ENCODE data around the gene COL1A1. TPM values are rescaled to one million over a fixed set of nuclear protein-coding genes. Genes with fewer than 3 reads are reported as not detected.

The COL1A1 gene
- total and polyA plus RNA-seq, 2 of the 13 experiments (the other 11 are each of a cell fraction or from before 2014, with no cell fraction given), result 0.05 TPM; not detected in 1

DNA sequence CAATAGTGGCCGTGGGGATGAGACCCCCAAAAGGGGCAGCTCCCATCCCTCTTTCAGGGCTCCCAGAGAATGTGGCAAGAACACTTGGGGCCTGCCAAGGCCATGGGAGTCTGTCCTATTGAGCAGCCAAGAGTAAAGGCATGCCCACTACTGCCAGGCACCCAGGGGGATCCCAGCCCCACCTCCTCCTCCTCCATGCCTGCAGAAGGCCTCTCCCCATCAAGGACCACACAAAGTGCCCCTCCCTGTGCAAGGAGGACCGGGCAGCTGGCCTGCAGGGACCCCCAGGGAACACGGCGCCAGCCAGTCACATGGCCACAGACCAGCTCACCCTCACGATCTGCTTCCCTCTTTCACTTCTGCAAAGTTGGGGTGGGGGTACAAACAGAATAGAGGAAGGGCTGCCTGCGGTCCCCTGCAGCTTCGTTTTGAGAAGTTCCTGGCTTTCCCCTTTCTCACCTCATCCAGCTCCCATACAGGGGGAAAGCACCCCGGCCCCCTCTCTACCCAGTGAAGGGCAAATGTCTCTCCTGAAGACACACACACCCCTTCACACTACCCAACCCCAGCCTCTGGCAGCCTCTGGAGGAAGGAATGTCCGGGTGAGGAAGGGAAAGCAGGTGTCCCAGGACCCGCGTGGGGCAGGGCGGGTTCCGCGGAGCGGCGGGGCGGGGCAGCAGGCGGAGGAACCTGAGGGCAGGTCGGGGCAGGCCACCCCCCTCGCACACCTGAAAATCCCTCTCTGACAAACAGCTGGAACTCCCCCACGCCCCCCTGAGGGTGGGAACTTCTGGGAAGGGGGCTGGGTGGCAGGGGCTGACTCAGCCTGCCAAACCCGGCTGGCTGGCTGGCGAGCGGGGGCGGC, 53.0 kb downstream of the COL1A1 start (continued):
- TF ChIP-seq, protein P1, sequence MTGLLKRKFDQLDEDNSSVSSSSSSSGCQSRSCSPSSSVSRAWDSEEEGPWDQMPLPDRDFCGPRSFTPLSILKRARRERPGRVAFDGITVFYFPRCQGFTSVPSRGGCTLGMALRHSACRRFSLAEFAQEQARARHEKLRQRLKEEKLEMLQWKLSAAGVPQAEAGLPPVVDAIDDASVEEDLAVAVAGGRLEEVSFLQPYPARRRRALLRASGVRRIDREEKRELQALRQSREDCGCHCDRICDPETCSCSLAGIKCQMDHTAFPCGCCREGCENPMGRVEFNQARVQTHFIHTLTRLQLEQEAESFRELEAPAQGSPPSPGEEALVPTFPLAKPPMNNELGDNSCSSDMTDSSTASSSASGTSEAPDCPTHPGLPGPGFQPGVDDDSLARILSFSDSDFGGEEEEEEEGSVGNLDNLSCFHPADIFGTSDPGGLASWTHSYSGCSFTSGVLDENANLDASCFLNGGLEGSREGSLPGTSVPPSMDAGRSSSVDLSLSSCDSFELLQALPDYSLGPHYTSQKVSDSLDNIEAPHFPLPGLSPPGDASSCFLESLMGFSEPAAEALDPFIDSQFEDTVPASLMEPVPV (CRISPR knock-in tag; IDR thresholded peaks at IDR 0.05), result no peak
- TF ChIP-seq, protein P2, sequence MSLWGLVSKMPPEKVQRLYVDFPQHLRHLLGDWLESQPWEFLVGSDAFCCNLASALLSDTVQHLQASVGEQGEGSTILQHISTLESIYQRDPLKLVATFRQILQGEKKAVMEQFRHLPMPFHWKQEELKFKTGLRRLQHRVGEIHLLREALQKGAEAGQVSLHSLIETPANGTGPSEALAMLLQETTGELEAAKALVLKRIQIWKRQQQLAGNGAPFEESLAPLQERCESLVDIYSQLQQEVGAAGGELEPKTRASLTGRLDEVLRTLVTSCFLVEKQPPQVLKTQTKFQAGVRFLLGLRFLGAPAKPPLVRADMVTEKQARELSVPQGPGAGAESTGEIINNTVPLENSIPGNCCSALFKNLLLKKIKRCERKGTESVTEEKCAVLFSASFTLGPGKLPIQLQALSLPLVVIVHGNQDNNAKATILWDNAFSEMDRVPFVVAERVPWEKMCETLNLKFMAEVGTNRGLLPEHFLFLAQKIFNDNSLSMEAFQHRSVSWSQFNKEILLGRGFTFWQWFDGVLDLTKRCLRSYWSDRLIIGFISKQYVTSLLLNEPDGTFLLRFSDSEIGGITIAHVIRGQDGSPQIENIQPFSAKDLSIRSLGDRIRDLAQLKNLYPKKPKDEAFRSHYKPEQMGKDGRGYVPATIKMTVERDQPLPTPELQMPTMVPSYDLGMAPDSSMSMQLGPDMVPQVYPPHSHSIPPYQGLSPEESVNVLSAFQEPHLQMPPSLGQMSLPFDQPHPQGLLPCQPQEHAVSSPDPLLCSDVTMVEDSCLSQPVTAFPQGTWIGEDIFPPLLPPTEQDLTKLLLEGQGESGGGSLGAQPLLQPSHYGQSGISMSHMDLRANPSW (CRISPR knock-in tag; IDR thresholded peaks at IDR 0.05; ENCODE audit: borderline replicate concordance), result no peak
- TF ChIP-seq IKZF4 (CRISPR knock-in tag; IDR thresholded peaks at IDR 0.05; ENCODE audit: borderline replicate concordance, low read depth, not compliant biosample characterization) (no peak), SP140L (CRISPR knock-in tag; IDR thresholded peaks at IDR 0.05; ENCODE audit: borderline replicate concordance) (no peak), CBFB (CRISPR knock-in tag; IDR thresholded peaks at IDR 0.05) (no peak), KLF15 (CRISPR knock-in tag; IDR thresholded peaks at IDR 0.05; ENCODE audit: borderline replicate concordance) (no peak), YEATS2 (CRISPR knock-in tag; IDR thresholded peaks at IDR 0.05; ENCODE audit: borderline replicate concordance) (no peak), SSRP1 (CRISPR knock-in tag; IDR thresholded peaks at IDR 0.05) (no peak), ZNF563 (CRISPR knock-in tag; IDR thresholded peaks at IDR 0.05) (no peak), MEF2D (CRISPR knock-in tag; IDR thresholded peaks at IDR 0.05) (0 out of 2 replicates have a peak, but pooled peaks have one; percentile 20), ZNF20 (CRISPR knock-in tag; IDR thresholded peaks at IDR 0.05) (no peak), KMT2A (CRISPR knock-in tag; IDR thresholded peaks at IDR 0.05) (no peak), PPARG (CRISPR knock-in tag; conservative IDR thresholded peaks at IDR 0.05) (no peak), RFX5 (IDR thresholded peaks at IDR 0.05; ENCODE audit: low read depth, low read length) (no peak), ZNF460 (CRISPR knock-in tag; IDR thresholded peaks at IDR 0.05; ENCODE audit: borderline replicate concordance) (no peak), ZNF253 (CRISPR knock-in tag; IDR thresholded peaks at IDR 0.05; ENCODE audit: borderline replicate concordance) (no peak), SP4 (CRISPR knock-in tag; IDR thresholded peaks at IDR 0.05) (peak; percentile 28; the same call in 1 of the 2 replicates), ZNF614 (CRISPR knock-in tag; IDR thresholded peaks at IDR 0.05; ENCODE audit: borderline replicate concordance) (no peak), ZNF839 (CRISPR knock-in tag; IDR thresholded peaks at IDR 0.05; ENCODE audit: borderline replicate concordance) (no peak), NR2C2 (CRISPR knock-in tag; IDR thresholded peaks at IDR 0.05; ENCODE audit: borderline replicate concordance) (no peak), ZFAT (CRISPR knock-in tag; conservative IDR thresholded peaks at IDR 0.05) (no peak)
- TF ChIP-seq, protein P3, sequence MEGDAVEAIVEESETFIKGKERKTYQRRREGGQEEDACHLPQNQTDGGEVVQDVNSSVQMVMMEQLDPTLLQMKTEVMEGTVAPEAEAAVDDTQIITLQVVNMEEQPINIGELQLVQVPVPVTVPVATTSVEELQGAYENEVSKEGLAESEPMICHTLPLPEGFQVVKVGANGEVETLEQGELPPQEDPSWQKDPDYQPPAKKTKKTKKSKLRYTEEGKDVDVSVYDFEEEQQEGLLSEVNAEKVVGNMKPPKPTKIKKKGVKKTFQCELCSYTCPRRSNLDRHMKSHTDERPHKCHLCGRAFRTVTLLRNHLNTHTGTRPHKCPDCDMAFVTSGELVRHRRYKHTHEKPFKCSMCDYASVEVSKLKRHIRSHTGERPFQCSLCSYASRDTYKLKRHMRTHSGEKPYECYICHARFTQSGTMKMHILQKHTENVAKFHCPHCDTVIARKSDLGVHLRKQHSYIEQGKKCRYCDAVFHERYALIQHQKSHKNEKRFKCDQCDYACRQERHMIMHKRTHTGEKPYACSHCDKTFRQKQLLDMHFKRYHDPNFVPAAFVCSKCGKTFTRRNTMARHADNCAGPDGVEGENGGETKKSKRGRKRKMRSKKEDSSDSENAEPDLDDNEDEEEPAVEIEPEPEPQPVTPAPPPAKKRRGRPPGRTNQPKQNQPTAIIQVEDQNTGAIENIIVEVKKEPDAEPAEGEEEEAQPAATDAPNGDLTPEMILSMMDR (CRISPR knock-in tag; IDR thresholded peaks at IDR 0.05), result peak; percentile 48
